Ovary (tissue), 9 donors: Measurements from ENCODE around the gene MEAK7. TPM values are rescaled to one million over a fixed set of nuclear protein-coding genes. Genes with fewer than 3 reads are reported as not detected.

Experiments
- DNase-seq, 5 donors: peaks; one replicate each; pipeline ENCODE4 v3.0.0-alpha.2; 2019 to 2020
- H3K27ac ChIP-seq, 2 donors: fragments of 200-600 bp; one replicate each; pipeline versions ENCODE4 v1.5.1 to v1.8.0; 2019 to 2022
- H3K27me3 ChIP-seq: fragments of 200-600 bp; one replicate; pipeline ENCODE4 v1.8.0; 2022
- H3K36me3 ChIP-seq: fragments of 200-600 bp; sonication (generic); one replicate; pipeline ENCODE4 v1.5.1; 2019
- H3K4me1 ChIP-seq: one replicate; pipeline ENCODE4 v1.8.1; 2013; ENCODE audit warnings: mild to moderate bottlenecking, moderate library complexity; ENCODE audit not compliant: insufficient read depth
- H3K4me3 ChIP-seq: fragments of 200-600 bp; sonication (generic); one replicate; pipeline ENCODE4 v1.5.1; 2017
- H3K9me3 ChIP-seq, 2 donors: fragments of 200-600 bp in 1 of 2; sonication (generic) in 1 of 2; one replicate each; pipeline versions ENCODE4 v1.5.1 to v1.8.1; 2013 to 2019; ENCODE audit warnings: mild to moderate bottlenecking in 1 of 2, moderate library complexity in 1 of 2
- CTCF ChIP-seq, 3 donors: fragments of 450-650 bp in 2 of 3; fragments of 200-600 bp in 1 of 3; IDR thresholded peaks; one replicate each; pipeline versions ENCODE4 v1.5.1 to v1.8.0; 2016 to 2022; ENCODE audit warnings: antibody characterized with exemption in 3 of 3, mild to moderate bottlenecking in 1 of 3
- EP300 ChIP-seq: sonication (generic); formaldehyde crosslinking; IDR thresholded peaks from one replicate; pipeline ENCODE4 v1.6.1; 2017; ENCODE audit warnings: antibody characterized with exemption
- POLR2A ChIP-seq: fragments of 450-650 bp; IDR thresholded peaks from one replicate; pipeline ENCODE4 v1.6.1; 2017; ENCODE audit warnings: antibody characterized with exemption, mild to moderate bottlenecking, moderate library complexity
- WGBS, 3 donors: extraction: QIAGEN DNeasy Blood & Tissue Kit in 1 of 3; methylation state at CpG; one replicate each; pipeline versions ENCODE4 v1.1.5 to v1.1.7; 2013 to 2017; 5-methylcytosine and 5-hydroxymethylcytosine counted together
- intact Hi-C, 4 donors: fragments of 100-400 bp; cut with DNase I; formaldehyde crosslinking; loops; one replicate each; pipeline versions ENCODE4 v1.11.0 to v1.15.1; 2022 to 2023
- polyA plus RNA-seq, 2 donors: library from polyadenylated mRNA; stranded (reverse); fragments of 200-250 nt in 1 of 2; fragments of 350-450 nt in 1 of 2; fragmentation: Illumina TruSeq in 1 of 2; extraction: RNeasy Lipid Tissue Mini Kit (QIAGEN cat#74804) in 1 of 2; gene quantifications; one replicate each; pipeline ENCODE4 v1.2.3, GENCODE V29; 2013 to 2014
- total RNA-seq, 7 donors: library from RNA; depleted of rRNA in 2 of 7; stranded (reverse); fragments of >200 nt in 2 of 7; fragmentation: NEBNext Ultra II Directional in 3 of 7; extraction: Animal tissue kit (Norgen Biotek cat#: 25700) in 3 of 7; gene quantifications; one replicate each; pipeline versions ENCODE4 v1.1.0 to v1.2.4, GENCODE V29; 2016 to 2023
- donor health status: DM: no; HTN: no; CAD: no; lungs with moderate emphysema.
- donor health status: DM: no; HTN: no; CAD: no.
- donor health status: Bipolar disorder and iron deficiency.
- donor health status: DM: yes; HTN: yes; CAD: no.
- donor health status: DM: no; HTN: no; CAD: no.
- donor health status: DM: yes; HTN: yes; CAD: no.

Gene MEAK7
- total and polyA plus RNA-seq, 9 donors = 6.6 to 23.0 (median 17.2) TPM

GRCh38 chr16:84548971-84549844, 44.7 kb upstream of the MEAK7 start:
- H3K4me3 ChIP-seq = no peak overlapping the region
- no peak for DNase-seq
- H3K4me1 ChIP-seq = no peaks in the 10 kb centered on the region
- H3K27me3 ChIP-seq = no peaks in the 10 kb centered on the region
- H3K27ac ChIP-seq = no peak overlapping the region
- TF ChIP-seq POLR2A (no peak), CTCF (IDR thresholded peaks at IDR 0.05) (no peak), EP300 (no peak)
- intact Hi-C loops = no loop called here
- H3K36me3 ChIP-seq = no peaks in the 10 kb centered on the region
- WGBS, 3 donors = 70 to 76% (median 75%) methylated on average over 25 of the region's 25 CpGs
- no peaks in the 10 kb centered on the region for H3K9me3 ChIP-seq

GRCh38 chr16:84548508-84548907, 44.0 kb upstream of the MEAK7 start:
- H3K4me3 ChIP-seq = no peak overlapping the region
- H3K4me1 ChIP-seq = no peaks in the 10 kb centered on the region
- intact Hi-C loops = no loop called here
- H3K36me3 ChIP-seq = no peaks in the 10 kb centered on the region
- WGBS, 3 donors = 87 to 91% (median 87%) methylated on average over 7 to 8 of the region's 8 CpGs
- TF ChIP-seq CTCF (IDR thresholded peaks at IDR 0.05) = no peak
- TF ChIP-seq POLR2A = no peak
- no peak for TF ChIP-seq EP300
- DNase-seq = no peak
- no peak overlapping the region for H3K27ac ChIP-seq
- no peaks in the 10 kb centered on the region for H3K27me3 ChIP-seq
- no peaks in the 10 kb centered on the region for H3K9me3 ChIP-seq

GRCh38 chr16:84547546-84548061, 43.1 kb upstream of the MEAK7 start:
- Histone ChIP-seq H3K27ac (no peak overlapping the region), H3K9me3 (no peaks in the 10 kb centered on the region), H3K27me3 (no peaks in the 10 kb centered on the region), H3K4me3 (no peak overlapping the region), H3K4me1 (no peaks in the 10 kb centered on the region), H3K36me3 (no peaks in the 10 kb centered on the region)
- no peak for DNase-seq
- 76 to 87% (median 82%) methylated on average over 12 of the region's 12 CpGs for WGBS, 3 donors
- TF ChIP-seq EP300 (no peak), POLR2A (no peak)
- intact Hi-C loops = no loop called here

GRCh38 chr16:84546669-84547545, 42.4 kb upstream of the MEAK7 start:
- H3K27me3 ChIP-seq = no peaks in the 10 kb centered on the region
- intact Hi-C loops = no loop called here
- DNase-seq = no peak
- no peaks in the 10 kb centered on the region for H3K9me3 ChIP-seq
- TF ChIP-seq EP300 = no peak
- TF ChIP-seq POLR2A = no peak
- TF ChIP-seq CTCF (IDR thresholded peaks at IDR 0.05) = no peak
- H3K4me3 ChIP-seq = no peak overlapping the region
- H3K27ac ChIP-seq = no peak overlapping the region
- no peaks in the 10 kb centered on the region for H3K36me3 ChIP-seq
- H3K4me1 ChIP-seq = no peaks in the 10 kb centered on the region
- 78 to 86% (median 81%) methylated on average over 22 of the region's 22 CpGs for WGBS, 3 donors
